ENCODE data around the gene FLG2.
A peak's percentile ranks its signal among the peaks of the same experiment; 100 is the strongest.
"Not testable (repeated sequence)": the region's sequence is repeated elsewhere in the genome, so short reads cannot be mapped to it uniquely, and the experiment has no call there.

Gene FLG2

DNA sequence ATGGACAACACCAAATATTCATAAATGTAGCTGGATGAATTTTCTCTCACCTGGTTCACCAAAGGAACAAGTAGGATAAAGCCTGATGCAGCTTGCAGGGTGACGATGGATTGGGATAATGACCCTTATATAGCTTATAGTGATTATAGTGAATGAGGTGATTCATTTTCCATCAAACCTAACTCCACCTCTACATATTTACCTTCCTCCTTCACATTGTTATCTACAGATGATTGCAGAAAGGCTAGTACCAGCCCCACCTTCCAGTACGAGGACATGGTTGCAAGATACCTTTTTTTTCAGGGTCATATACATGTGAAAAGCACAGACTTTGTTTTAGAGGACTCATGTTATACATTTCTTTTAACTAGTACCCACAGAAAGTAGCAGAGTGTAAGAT, at the start of gene FLG2:
FLG2 (minus strand) TSS at position 101 of the 400 bp plus-strand sequence. CDS start 1,122 bp downstream, outside the sequence.
- no peak for DNase-seq

GRCh38 chr1:152408664-152409063, 48.9 kb upstream of the FLG2 start:
- DNase-seq, result no peak

DNA sequence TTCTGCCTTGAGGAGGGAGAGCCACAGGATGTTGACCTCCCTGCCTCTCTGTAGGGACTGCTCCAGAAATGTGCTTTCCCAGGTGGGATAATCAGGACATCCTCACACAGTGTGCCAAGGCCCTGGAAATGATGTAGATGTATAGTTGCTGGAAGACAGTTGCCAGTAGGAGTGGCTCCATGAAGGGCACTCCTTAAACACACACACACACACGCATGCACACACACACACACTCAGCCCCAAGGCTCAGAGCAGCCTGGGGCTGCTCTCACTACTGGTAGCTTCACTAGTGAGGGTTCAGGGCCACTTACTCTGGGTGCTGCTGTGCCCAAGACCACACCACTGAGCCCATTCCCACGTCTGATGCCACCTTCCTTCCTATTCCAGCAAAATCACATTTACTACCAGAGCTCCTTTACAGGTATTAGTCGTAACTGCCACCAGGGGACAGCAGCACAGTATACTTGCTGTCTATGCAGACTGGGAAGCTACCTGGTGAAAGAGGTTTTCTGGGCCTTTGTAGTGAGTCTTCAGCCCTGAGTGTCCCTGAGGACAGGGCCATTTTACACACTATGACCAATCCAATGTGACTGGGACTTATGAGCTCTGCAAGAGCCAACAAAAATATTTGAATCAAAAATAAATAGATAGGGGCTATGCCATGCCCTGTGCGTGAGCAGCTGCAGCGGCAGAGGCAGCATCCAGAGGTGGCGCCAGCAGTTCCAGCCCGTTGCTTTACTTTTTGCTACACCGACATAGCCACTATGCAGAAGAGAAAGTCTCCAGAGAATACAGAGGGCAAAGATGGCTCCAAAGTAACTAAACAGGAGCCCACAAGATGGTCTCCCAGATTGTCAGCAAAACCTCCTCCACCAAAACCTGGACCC, 39.2 kb upstream of the FLG2 start:
- DNase-seq, result no peak

GRCh38 chr1:152397474-152397873, 37.7 kb upstream of the FLG2 start:
- DNase-seq, result no peak

- no peak for DNase-seq
These were observed 34.3 kb upstream of the FLG2 start for GRCh38 chr1:152394151-152394550.

GRCh38 chr1:152392909-152393308, 33.1 kb upstream of the FLG2 start:
- DNase-seq, result no peak

DNA sequence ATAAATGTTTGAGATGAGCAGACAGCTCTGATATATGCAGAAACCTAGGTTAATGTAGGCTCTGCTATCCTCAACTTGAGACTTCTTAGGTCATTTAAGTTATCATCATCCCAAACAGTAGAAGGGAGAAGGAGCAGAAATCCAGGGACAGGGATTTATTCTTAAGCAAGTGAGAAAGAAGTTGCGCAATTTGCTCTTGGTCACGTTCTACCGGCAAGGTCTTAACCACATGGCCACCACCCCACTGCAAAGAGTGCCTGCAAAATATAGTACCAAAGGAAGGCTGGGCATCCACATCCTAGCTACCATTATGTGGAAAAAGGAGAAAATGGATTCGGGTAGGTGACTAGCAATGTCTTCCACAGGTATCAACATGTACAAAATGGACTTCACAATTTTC, 29.1 kb upstream of the FLG2 start:
- DNase-seq, result no peak

- no peak for DNase-seq
These were observed 27.1 kb upstream of the FLG2 start for GRCh38 chr1:152386940-152387339.

DNA sequence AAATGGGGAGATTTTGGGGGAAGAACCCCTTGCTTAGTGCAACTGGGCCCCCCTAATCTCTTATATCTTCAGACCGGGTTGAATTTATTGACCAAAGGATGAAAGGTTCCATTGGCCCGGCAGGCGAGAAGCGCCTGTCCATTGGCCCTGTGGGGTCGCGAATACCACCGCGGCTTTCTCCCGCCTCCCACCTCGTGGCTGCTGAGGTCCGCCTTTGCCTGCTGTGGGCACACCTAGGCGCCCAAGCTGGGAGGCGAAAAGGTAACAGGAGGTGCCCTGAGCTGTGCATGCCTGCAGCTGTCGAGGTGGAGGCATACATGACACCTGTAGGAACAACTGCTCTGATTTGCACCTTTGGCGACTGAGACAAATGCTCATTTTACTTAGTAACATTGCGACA, 21.1 kb upstream of the FLG2 start:
- DNase-seq, result no peak

- no peak for DNase-seq
These were observed 14.6 kb upstream of the FLG2 start for GRCh38 chr1:152374451-152374850.

- no peak for DNase-seq
These were observed 12.9 kb upstream of the FLG2 start for GRCh38 chr1:152372672-152373071.

GRCh38 chr1:152367436-152367835, 7.6 kb upstream of the FLG2 start:
- no peak for DNase-seq

- no peak for DNase-seq
These were observed 3.1 kb downstream of the FLG2 start for GRCh38 chr1:152356736-152357135.

DNA sequence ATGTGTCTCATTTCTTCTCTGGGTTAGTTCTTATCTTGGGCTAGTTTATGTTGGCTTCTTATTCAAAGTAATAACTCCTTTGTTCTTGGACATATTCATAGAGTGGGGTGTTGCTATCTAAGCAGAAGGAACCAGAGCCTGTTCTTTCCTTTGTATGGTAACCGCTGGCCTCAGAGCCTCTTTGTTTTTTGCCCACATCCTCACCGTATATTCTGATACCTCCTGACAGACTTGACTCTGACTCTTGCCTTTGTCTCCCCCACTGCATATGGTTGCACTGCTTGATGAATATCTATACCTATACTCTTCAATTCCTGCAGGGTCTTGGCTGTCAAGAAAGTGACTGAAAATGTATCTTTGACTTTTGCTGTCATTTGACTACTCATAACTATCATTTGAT, 10.2 kb downstream of the FLG2 start:
- no peak for DNase-seq

GRCh38 chr1:152348447-152348846, 11.4 kb downstream of the FLG2 start:
- DNase-seq, result no peak

GRCh38 chr1:152347116-152347728, 12.6 kb downstream of the FLG2 start:
- DNase-seq, result peak in 3 of 4 experiments; percentile 2 to 10 (median 2)

GRCh38 chr1:152344438-152344837, 15.4 kb downstream of the FLG2 start:
- no peak for DNase-seq

DNA sequence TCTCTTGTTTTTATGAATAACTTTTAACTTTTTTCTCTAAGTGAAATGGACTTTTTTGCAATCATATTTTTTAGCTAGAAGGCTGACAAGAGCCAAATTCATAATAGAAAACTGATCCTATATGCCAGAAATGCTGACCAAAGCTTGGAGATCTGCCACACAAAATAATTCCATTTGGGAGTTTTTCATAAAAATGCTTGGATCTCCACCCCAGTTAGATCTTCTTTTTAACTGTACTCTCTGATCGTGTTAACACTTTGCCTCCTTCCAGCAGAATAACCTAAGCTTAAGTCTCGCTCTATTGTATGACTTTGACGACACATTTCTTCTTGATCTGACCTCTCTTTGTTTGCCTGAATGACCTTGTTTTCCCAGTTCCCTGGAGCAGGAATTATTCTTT, 16.8 kb downstream of the FLG2 start:
- DNase-seq, result no peak

DNA sequence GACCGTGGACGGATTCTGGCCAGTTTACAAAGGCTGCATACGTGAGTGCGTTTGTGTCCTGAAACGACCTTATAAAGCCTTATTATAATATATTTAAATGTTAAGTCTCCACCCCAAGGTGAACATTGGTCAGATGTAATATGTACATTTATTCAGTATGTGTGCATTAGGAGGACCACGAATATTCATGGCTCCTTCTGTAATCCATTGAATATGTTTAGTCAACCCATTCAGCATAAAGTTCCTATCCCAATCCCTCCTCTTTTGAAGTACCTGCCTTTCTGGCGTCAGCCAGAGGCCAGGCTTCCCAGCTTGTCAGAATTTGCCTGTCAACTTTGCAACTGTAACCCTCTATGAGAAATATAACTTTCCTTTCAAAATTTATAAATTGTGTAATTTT, 24.4 kb downstream of the FLG2 start:
- DNase-seq, result no peak

GRCh38 chr1:152328801-152329391, 30.9 kb downstream of the FLG2 start:
- no peak for DNase-seq

DNA sequence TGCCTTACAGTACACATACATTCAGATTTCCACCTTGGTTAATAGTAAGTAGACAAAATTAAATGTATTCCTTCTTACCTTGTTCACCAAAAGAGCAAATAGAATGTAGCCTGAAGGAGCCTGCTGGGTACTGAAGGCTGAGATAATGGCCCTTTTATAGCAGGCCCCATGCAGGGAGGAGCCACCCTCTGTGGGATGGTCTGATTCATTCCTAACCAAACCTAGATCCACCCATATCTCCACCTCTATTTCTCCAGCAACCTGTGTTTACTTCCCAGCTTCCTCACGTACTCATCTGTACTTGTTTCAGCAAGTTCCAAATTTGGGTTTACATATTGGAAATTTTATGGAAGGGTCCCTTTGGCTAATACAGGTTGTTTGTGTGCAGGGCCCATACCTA, 34.7 kb downstream of the FLG2 start, which contains the start of gene FLG:
FLG (minus strand) TSS at position 129 of the 400 bp plus-strand sequence. CDS start 9,783 bp downstream, outside the sequence.
- no peak for DNase-seq

DNA sequence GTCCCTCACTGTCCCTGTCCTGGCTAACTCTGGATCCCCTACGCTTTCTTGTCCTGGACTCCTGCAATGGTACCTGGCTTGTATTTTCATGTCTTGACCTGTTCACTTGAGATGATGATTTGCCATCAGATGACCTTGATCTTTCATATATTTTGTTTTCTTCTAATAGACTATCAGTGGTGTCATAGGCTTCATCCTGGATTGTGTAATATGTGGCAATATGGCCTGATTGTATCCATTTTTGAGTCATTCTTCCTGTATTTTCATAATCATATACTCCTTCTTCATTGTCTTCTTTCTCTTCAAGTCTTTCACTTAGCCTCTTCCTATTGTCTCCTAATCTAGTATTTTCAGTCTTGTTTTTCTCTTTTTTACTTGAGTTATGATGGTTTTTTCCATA, 45.8 kb downstream of the FLG2 start:
- no peak for DNase-seq

GRCh38 chr1:152313319-152313801, 46.4 kb downstream of the FLG2 start:
- DNase-seq, result no peak

- DNase-seq, result not testable (repeated sequence)
These were observed 47.6 kb downstream of the FLG2 start for GRCh38 chr1:152312169-152312568.

Data from activated CD4-positive, CD25-positive, alpha-beta regulatory T cell (primary cell).